Testis (tissue), 3 donors: Measurements from ENCODE around the gene ADAMTS1. TPM values are rescaled to one million over a fixed set of nuclear protein-coding genes. Genes with fewer than 3 reads are reported as not detected.

Experiments
- DNase-seq: peaks from one replicate; pipeline ENCODE4 v3.0.0-alpha.2; 2019
- H3K27ac ChIP-seq, 2 donors: fragments of 200-600 bp; sonication (generic); one replicate each; pipeline ENCODE4 v1.5.1; 2019
- H3K27me3 ChIP-seq: fragments of 200-600 bp; sonication (generic); one replicate; pipeline ENCODE4 v1.5.1; 2019
- H3K36me3 ChIP-seq: fragments of 200-600 bp; sonication (generic); one replicate; pipeline ENCODE4 v1.5.1; 2017; ENCODE audit warnings: low read depth; ENCODE audit errors: missing control alignments
- H3K4me1 ChIP-seq: fragments of 200-600 bp; sonication (generic); one replicate; pipeline ENCODE4 v1.5.1; 2019
- H3K4me3 ChIP-seq, 2 donors: fragments of 200-600 bp; sonication (generic); one replicate each; pipeline ENCODE4 v1.5.1; 2017 to 2019
- H3K9me3 ChIP-seq: fragments of 200-600 bp; sonication (generic); one replicate; pipeline ENCODE4 v1.5.1; 2017
- POLR2A ChIP-seq: fragments of 450-650 bp; IDR thresholded peaks from one replicate; pipeline ENCODE4 v1.6.1; 2017; ENCODE audit warnings: antibody characterized with exemption, mild to moderate bottlenecking, moderate library complexity
- WGBS, 2 donors: methylation state at CpG; one replicate each; pipeline ENCODE4 v1.1.5; 2018; 5-methylcytosine and 5-hydroxymethylcytosine counted together
- intact Hi-C: fragments of 100-400 bp; cut with DNase I; formaldehyde crosslinking; loops from one replicate; pipeline ENCODE4 v1.15.1; 2023; ENCODE audit warnings: low total_unique reads
- polyA plus RNA-seq: library from polyadenylated mRNA; stranded (reverse); fragments of 350-450 nt; fragmentation: Illumina TruSeq; extraction: RNeasy Lipid Tissue Mini Kit (QIAGEN cat#74804); gene quantifications from one replicate; pipeline ENCODE4 v1.2.3, GENCODE V29; 2014; ENCODE audit warnings: low read depth, low replicate concordance; ENCODE audit not compliant: insufficient read depth
- total RNA-seq, 2 donors: library from RNA; depleted of rRNA; stranded (reverse); fragments of >200 nt; gene quantifications; one replicate each; pipeline ENCODE4 v1.2.3, GENCODE V29; 2016
- TF ChIP-seq, protein P1 (sequence below), 3 experiments: fragments of 450-650 bp in 2 of 3; fragments of 200-600 bp in 1 of 3; sonication (generic) in 1 of 3; IDR thresholded peaks; one replicate each; pipeline ENCODE4 v1.5.1; 2016 to 2019; ENCODE audit warnings: antibody characterized with exemption in 3 of 3, mild to moderate bottlenecking in 2 of 3, moderate library complexity in 1 of 3

The ADAMTS1 gene
- total and polyA plus RNA-seq, 3 donors from 2014 or later: 15.9 to 33.7 (median 31.3) TPM

DNA sequence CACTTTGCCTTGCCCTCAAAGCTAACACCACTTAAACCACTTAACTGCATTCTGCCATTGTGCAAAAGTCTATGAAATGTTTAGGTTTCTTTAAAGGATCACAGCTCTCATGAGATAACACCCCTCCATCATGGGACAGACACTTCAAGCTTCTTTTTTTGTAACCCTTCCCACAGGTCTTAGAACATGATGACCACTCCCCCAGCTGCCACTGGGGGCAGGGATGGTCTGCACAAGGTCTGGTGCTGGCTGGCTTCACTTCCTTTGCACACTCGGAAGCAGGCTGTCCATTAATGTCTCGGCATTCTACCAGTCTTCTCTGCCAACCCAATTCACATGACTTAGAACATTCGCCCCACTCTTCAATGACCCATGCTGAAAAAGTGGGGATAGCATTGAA, 7.7 kb downstream of the ADAMTS1 start:
- intact Hi-C loops: no loop called here
- no peak overlapping the region for H3K27ac ChIP-seq
- 77 to 85% methylated on average over 3 of the region's 3 CpGs for WGBS, 2 donors
- H3K9me3 ChIP-seq: no peaks in the 10 kb centered on the region
- no peak for DNase-seq
- H3K27me3 ChIP-seq: no peaks in the 10 kb centered on the region
- peaks cover 4% of the 10 kb centered on the region for H3K4me1 ChIP-seq
- no peaks in the 10 kb centered on the region for H3K36me3 ChIP-seq
- TF ChIP-seq, protein P1, sequence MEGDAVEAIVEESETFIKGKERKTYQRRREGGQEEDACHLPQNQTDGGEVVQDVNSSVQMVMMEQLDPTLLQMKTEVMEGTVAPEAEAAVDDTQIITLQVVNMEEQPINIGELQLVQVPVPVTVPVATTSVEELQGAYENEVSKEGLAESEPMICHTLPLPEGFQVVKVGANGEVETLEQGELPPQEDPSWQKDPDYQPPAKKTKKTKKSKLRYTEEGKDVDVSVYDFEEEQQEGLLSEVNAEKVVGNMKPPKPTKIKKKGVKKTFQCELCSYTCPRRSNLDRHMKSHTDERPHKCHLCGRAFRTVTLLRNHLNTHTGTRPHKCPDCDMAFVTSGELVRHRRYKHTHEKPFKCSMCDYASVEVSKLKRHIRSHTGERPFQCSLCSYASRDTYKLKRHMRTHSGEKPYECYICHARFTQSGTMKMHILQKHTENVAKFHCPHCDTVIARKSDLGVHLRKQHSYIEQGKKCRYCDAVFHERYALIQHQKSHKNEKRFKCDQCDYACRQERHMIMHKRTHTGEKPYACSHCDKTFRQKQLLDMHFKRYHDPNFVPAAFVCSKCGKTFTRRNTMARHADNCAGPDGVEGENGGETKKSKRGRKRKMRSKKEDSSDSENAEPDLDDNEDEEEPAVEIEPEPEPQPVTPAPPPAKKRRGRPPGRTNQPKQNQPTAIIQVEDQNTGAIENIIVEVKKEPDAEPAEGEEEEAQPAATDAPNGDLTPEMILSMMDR (IDR thresholded peaks at IDR 0.05): no peak
- TF ChIP-seq POLR2A: no peak
- H3K4me3 ChIP-seq: no peak overlapping the region

DNA sequence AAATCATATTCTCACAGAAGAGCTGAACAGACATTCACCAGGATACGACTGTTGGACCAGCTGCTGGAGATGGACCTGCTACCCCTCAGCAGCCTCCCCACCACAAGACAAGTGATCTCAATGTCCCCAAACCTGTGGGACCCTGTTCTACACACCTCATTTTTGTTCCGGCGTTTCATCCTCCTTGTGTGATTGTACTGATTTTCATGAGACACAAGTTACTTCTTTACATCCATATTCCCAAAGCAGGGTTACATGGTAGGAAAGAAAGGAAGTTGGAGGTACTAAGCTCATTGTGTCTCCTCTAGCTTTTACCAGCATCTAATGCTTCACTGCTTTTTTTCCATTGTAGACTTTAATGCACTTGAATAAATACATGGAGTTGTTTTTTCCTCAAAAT, 8.7 kb downstream of the ADAMTS1 start:
- Histone ChIP-seq H3K4me1 (no peaks in the 10 kb centered on the region), H3K4me3 (no peak overlapping the region), H3K9me3 (no peaks in the 10 kb centered on the region), H3K27ac (no peak overlapping the region), H3K36me3 (no peaks in the 10 kb centered on the region), H3K27me3 (no peaks in the 10 kb centered on the region)
- TF ChIP-seq, protein P1 (IDR thresholded peaks at IDR 0.05): no peak
- no peak for TF ChIP-seq POLR2A
- intact Hi-C loops: no loop called here
- no peak for DNase-seq
- whole genome bisulfite sequencing, 2 donors: 86 to 89% methylated on average over 3 of the region's 3 CpGs

DNA sequence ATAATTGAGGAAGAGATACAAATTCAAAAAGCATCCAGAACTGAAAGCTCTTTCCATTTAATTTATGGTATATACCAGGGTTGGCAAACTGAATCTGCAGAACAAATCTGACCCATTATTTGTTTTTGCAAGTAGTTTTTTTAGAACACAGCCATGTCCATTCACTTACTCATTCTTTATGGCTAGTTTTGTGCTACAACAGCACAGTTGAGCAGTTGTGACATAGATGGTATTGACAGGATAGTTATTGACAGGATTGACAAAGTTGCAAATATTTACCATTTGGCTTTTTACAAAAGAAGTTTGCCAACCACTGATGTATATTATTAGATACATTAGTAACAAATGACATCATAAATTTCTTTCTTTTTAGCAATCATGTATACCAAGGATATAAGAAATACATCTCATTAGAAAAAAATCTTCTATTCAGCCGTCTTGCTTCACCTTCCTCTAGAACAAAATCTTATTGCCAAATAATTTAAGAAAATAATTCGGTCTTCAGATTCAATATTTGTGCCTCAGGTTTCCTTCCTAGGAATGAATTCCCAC, 9.4 kb downstream of the ADAMTS1 start:
- H3K9me3 ChIP-seq: no peaks in the 10 kb centered on the region
- 42 to 63% methylated on average over 2 of the region's 2 CpGs for WGBS, 2 donors
- TF ChIP-seq POLR2A: no peak
- TF ChIP-seq, protein P1 (IDR thresholded peaks at IDR 0.05): no peak
- H3K27me3 ChIP-seq: no peaks in the 10 kb centered on the region
- no peaks in the 10 kb centered on the region for H3K4me1 ChIP-seq
- no peak overlapping the region for H3K27ac ChIP-seq
- no peaks in the 10 kb centered on the region for H3K36me3 ChIP-seq
- H3K4me3 ChIP-seq: no peak overlapping the region
- no peak for DNase-seq
- intact Hi-C loops: no loop called here

DNA sequence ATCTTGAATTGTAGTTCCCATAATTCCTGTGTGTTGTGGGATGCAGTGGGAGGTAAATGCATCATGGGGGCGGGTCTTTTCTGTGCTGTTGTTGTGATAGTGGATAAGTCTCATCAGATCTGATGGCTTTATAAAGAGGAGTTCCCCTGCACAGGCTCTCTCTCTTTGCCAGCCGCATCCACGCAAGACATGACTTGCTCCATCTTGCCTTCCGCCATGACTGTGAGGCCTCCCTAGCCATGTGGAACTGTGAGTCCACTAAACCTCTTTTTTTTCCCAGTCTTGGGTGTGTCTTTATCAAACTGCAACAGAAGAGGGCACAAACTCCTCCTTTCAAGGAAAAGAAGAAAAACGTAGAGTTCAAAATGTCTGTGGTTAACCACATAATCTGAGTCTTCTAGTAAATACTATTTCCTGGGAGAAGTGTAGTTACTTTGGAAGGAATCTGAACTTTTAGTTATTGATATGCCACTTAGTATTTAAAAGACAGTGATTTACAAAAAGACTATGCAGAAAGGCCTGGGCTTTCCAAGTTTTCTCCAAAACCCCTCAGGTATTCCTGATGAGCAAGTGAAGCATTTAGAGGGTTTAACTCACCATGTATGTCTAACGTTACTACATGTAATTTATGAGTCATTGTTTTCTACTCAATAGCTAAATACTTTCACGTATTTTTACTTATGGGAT, 10.0 kb downstream of the ADAMTS1 start:
- H3K4me1 ChIP-seq: no peaks in the 10 kb centered on the region
- WGBS, 2 donors: 80 to 84% methylated on average over 7 of the region's 7 CpGs
- TF ChIP-seq, protein P1 (IDR thresholded peaks at IDR 0.05): no peak
- no peak for TF ChIP-seq POLR2A
- no peaks in the 10 kb centered on the region for H3K9me3 ChIP-seq
- no peak overlapping the region for H3K27ac ChIP-seq
- no peak overlapping the region for H3K4me3 ChIP-seq
- H3K36me3 ChIP-seq: no peaks in the 10 kb centered on the region
- DNase-seq: no peak
- intact Hi-C loops: no loop called here
- H3K27me3 ChIP-seq: no peaks in the 10 kb centered on the region
